Right cardiac atrium (tissue), 5 donors: Measurements from ENCODE around the gene ZNF490. TPM values are rescaled to one million over a fixed set of nuclear protein-coding genes. Genes with fewer than 3 reads are reported as not detected.
"Not testable (repeated sequence)": the region's sequence is repeated elsewhere in the genome, so short reads cannot be mapped to it uniquely, and the experiment has no call there.

Experiments
- ATAC-seq, 2 donors: fragments of 200-7000 bp; cut with Tn5 transposase; one replicate each; pipeline versions ENCODE4 v1.8.0 to v1.9.1; 2020; ENCODE audit warnings: moderate library complexity in 2 of 2, mild to moderate bottlenecking in 1 of 2
- DNase-seq, 3 donors: peaks; one replicate each; pipeline ENCODE4 v3.0.0-alpha.2; 2020
- H3K27ac ChIP-seq: one replicate; pipeline ENCODE4 v1.5.1; 2013; ENCODE audit warnings: mild to moderate bottlenecking, low read length, control low read depth, moderate library complexity
- H3K27me3 ChIP-seq: one replicate; pipeline ENCODE4 v1.6.1; 2013; ENCODE audit not compliant: control insufficient read depth, insufficient read depth
- H3K4me1 ChIP-seq: one replicate; pipeline ENCODE4 v1.6.1; 2013; ENCODE audit warnings: low read length; ENCODE audit not compliant: control insufficient read depth, insufficient read depth
- H3K4me3 ChIP-seq: one replicate; pipeline ENCODE4 v1.5.1; 2013; ENCODE audit warnings: low read length, control low read depth
- H3K9me3 ChIP-seq: one replicate; pipeline ENCODE4 v1.6.1; 2013; ENCODE audit warnings: low read length; ENCODE audit not compliant: control insufficient read depth
- WGBS: extraction: QIAGEN DNeasy Blood & Tissue Kit; methylation state at CpG from one replicate; pipeline ENCODE4 v1.1.7; 2013; 5-methylcytosine and 5-hydroxymethylcytosine counted together
- intact Hi-C, 4 donors: fragments of 100-400 bp; cut with DNase I; formaldehyde crosslinking; loops; one replicate each; pipeline versions ENCODE4 v1.11.0 to v1.14.0; 2022 to 2023
- polyA plus RNA-seq: library from polyadenylated mRNA; stranded (reverse); fragments of 200-250 nt; gene quantifications from one replicate; pipeline ENCODE4 v1.2.3, GENCODE V29; 2013
- total RNA-seq, 4 donors: library from RNA; stranded (reverse); fragmentation: NEBNext Ultra II Directional; extraction: Animal tissue kit (Norgen Biotek cat#: 25700); gene quantifications; one replicate each; pipeline ENCODE4 v1.2.1, GENCODE V29; 2021
- donor health status: healthy with polysubstance abuse.
- donor health status: DM: no; HTN: yes; CAD: no.
- donor health status: DM: no; HTN: no; CAD: no.
- donor health status: DM: no; HTN: yes; CAD: no; lungs with severe emphysema.
- donor health status: DM: yes; HTN: yes; CAD: no.

The ZNF490 gene
- total and polyA plus RNA-seq, 5 donors, result 0.86 to 7.1 (median 5.0) TPM

DNA sequence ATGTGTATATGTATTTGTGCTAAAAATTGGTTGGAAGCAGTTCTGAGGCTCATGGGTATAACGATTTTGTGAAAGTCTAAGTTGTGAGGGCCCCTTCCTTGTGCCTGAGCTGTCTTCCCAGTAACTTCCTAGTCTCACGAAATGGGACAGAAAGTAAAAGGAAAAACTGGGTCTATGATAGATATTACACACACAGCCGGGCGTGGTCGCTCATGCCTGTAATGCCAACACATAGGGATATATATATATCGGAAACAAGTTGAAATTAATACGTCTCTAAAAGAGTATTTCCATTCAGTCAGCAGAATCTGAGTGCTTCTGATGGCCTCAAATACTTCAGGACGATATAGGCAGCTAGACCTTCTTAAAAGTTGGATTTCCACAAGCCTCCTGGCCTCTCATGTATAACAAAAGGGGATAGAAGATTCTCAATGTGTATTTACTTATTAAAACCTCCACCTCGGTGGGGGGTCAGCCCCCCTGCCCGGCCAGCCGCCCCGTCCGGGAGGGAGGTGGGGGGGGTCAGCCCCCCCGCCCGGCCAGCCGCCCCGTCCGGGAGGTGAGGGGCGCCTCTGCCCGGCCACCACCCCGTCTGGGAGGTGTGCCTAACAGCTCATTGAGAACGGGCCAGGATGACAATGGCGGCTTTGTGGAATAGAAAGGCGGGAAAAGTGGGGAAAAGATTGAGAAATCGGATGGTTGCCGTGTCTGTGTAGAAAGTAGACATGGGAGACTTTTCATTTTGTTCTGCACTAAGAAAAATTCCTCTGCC, 10.8 kb upstream of the ZNF490 start:
- H3K4me1 ChIP-seq, H3K9me3 ChIP-seq, H3K27ac ChIP-seq, H3K4me3 ChIP-seq, H3K27me3 ChIP-seq, ATAC-seq, DNase-seq, intact Hi-C loops: not testable (repeated sequence)
- 74% methylated on average over 26 of the region's 26 CpGs for WGBS

DNA sequence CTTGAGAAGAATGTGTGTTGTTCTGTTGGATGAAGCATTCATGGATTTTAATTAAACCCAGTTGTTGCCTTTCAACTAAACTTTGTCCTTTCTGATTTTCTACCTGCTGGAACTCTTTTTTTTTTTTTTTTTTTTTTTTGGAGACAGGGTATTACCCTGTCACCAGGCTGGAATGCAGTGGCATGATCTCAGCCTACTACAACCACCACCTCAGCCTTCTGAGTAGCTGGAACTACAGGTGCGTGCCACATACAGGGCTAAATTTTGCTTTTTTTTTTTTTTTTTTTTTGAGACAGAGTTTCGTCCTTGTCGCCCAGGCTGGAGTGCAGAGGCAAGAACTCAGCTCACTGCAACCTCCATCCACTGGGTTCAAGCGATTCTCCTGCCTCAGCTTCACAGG, 7.0 kb upstream of the ZNF490 start:
- H3K9me3 ChIP-seq, result no peaks in the 10 kb centered on the region
- ATAC-seq (no peak), DNase-seq (no peak)
- no peaks in the 10 kb centered on the region for H3K4me1 ChIP-seq
- WGBS, result 98% methylated on average over 4 of the region's 4 CpGs
- no peaks in the 10 kb centered on the region for H3K27me3 ChIP-seq
- no peak overlapping the region for H3K4me3 ChIP-seq
- intact Hi-C loops, result no loop called here
- H3K27ac ChIP-seq, result no peak overlapping the region

DNA sequence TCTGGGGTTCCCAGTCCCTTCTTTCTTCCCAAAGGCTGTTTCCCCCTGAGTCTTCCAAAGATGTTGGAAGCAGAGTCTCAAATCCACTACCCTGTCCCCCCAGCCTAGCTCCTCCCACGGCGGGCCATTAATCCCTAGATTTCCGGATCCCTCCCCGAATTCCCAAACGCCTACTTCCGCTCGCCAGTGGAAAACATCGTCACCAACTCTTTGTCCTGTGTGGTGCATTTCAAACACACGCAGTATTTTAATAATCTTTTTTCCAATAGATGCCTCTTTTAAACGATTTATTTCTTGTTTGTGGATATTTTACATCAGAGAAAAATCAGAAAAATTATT, 717 bp upstream of the ZNF490 start:
- intact Hi-C loops, result no loop called here
- Histone ChIP-seq H3K4me1 (no peaks in the 10 kb centered on the region), H3K4me3 (peak overlapping the region; percentile 65), H3K27ac (peak overlapping the region; percentile 95), H3K9me3 (no peaks in the 10 kb centered on the region), H3K27me3 (no peaks in the 10 kb centered on the region)
- ATAC-seq (peak; percentile 85 to 88), DNase-seq (peak; percentile 75 to 88 (median 87))
- WGBS, result under 1% methylated on average over 10 of the region's 10 CpGs

DNA sequence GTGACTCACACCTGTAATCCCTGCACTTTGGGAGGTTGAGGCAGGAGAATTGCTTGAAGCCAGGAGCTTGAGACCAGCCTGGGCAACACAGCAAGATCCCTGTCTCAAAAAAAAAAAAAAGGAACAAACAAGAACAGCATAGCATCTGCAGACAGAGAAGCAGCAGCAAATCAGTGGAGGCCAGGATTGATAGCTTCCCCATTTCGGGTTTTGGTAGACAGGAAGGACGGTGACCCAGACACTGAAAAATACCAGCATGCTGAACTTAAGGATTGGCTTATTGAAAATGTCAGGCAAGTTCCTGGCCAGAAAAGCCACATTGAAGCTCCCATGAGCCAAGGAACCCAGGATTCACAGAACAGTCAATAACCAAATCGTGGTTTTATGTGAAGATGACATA, 3.0 kb downstream of the ZNF490 start:
- ATAC-seq, result no peak
- H3K27ac ChIP-seq, result no peak overlapping the region
- 88% methylated on average over 3 of the region's 3 CpGs for WGBS
- H3K9me3 ChIP-seq, result no peaks in the 10 kb centered on the region
- H3K4me3 ChIP-seq, result no peak overlapping the region
- no peak for DNase-seq
- H3K4me1 ChIP-seq, result no peaks in the 10 kb centered on the region
- intact Hi-C loops, result no loop called here
- H3K27me3 ChIP-seq, result no peaks in the 10 kb centered on the region

DNA sequence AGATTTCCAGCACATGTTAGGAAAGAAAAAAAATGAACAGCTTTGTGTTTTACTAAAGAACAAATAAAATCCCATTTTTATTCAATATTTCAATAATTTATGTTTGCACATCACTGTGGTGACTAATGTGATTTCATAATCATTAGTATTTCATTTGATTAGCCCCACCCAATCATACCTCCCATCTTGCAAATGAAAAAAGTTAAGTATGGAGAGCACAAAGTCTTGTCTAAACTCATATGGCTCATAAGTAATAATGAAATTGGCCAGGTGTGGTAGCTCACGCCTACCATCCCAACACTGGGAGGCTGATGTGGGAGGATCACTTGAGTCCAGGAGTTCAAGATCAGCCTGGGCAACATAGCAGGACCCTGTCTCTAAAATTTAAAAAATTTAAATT, 3.8 kb downstream of the ZNF490 start:
- H3K27me3 ChIP-seq, result no peaks in the 10 kb centered on the region
- no peaks in the 10 kb centered on the region for H3K9me3 ChIP-seq
- WGBS, result 97% methylated on average over 1 of the region's 1 CpG
- intact Hi-C loops, result no loop called here
- no peak overlapping the region for H3K27ac ChIP-seq
- H3K4me1 ChIP-seq, result no peaks in the 10 kb centered on the region
- ATAC-seq, result no peak
- DNase-seq, result no peak
- H3K4me3 ChIP-seq, result no peak overlapping the region

DNA sequence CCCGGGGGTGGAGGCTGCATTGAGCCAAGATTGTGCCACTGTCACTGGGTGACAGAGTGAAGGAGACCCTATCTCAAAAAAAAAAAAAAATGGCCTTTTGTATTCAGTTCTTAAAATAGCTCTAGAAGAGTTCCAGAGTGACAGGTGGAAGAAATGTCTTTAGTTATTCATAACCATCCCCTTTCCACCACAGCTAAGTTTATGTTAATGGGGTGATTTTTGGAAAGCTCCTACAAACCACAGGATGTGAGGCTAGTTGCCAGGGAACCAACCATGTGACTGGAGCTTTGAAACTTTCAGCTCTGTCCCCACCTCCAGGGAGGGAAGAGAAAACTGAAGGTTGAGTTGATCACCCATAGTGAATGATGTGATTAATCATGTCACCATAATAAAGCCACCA, 6.9 kb downstream of the ZNF490 start:
- Histone ChIP-seq H3K27me3 (no peaks in the 10 kb centered on the region), H3K4me1 (no peaks in the 10 kb centered on the region), H3K9me3 (no peaks in the 10 kb centered on the region), H3K4me3 (no peak overlapping the region), H3K27ac (no peak overlapping the region)
- no peak for DNase-seq
- 81% methylated on average over 1 of the region's 1 CpG for WGBS
- ATAC-seq, result no peak
- intact Hi-C loops, result no loop called here

DNA sequence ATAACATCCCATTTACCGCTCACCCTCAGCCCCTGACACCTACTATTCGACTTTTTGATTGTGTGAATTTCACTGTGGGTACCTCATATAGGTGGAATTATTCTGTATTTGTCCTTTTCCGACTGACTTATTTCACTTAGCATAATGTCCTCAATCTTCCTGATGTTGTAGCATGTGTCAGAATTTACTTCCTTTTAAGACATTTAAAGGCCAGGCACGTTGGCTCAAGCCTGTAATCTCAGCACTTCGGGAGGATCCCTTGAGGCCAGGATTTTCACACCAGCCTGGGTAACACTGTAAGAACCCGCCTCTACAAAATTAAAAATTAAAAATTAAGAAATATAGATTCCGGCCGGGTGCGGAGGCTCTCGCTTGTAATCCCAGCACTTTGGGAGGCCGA, 13.0 kb downstream of the ZNF490 start:
- no peaks in the 10 kb centered on the region for H3K4me1 ChIP-seq
- ATAC-seq (no peak), DNase-seq (no peak)
- no peak overlapping the region for H3K4me3 ChIP-seq
- intact Hi-C loops, result no loop called here
- H3K9me3 ChIP-seq, result no peaks in the 10 kb centered on the region
- WGBS, result 85% methylated on average over 11 of the region's 11 CpGs
- H3K27ac ChIP-seq, result no peak overlapping the region
- H3K27me3 ChIP-seq, result no peaks in the 10 kb centered on the region

DNA sequence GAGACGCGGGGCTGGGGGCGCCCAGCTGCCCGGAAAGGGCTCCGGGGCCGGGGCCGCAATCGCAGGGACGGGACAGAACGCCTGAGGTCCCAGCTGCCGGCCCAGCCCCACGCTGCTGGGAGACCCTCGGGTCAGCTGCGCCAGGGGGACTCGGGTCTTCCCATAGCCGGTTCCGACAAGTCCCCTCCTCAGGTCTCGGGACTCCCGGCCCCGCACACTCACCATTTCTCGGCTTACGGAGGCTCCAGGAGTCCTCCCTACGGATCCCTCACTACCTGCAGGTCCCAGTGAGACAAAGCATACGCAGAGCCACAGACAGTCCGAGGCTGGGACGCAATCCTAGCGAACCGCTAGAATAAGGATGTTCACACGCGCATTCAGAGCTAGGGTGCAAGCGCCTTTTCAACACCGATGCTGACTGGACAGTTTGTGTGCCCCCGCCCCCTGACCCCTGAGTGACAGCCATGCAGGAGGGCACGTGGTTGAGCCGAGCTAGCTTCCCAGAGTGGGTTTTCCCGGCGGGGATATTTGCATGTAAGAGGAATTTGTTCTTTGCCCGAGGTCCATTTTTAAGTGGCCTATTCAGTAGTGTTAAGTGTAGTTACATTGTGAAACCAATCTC, 13.6 kb downstream of the ZNF490 start:
- H3K4me3 ChIP-seq, result no peak overlapping the region
- peak; percentile 49 to 54 for ATAC-seq
- WGBS, result 59% methylated on average over 38 of the region's 38 CpGs

DNA sequence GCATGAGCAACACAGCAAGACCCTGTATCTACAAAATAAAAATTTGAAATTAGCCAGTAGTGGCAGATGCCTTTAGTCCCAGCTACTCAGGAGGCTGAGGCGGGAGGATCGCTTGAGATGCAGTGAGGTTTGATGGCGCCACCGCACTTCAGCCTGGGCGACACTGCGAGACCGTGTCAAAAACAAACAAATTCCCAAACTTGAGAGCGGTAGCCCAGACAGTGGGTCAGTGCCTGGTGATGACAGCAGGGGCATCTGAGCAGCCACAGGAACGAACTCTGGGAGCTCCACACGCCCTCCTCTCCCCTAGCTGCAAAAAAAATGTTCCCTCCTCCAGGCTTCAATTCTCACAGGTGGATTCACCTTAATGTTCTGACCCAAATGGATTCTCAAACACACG, 14.1 kb downstream of the ZNF490 start:
- WGBS, result 87% methylated on average over 11 of the region's 11 CpGs
- H3K27ac ChIP-seq, result no peak overlapping the region
- no peaks in the 10 kb centered on the region for H3K9me3 ChIP-seq
- intact Hi-C loops, result no loop called here
- H3K4me3 ChIP-seq, result no peak overlapping the region
- DNase-seq, result no peak
- no peaks in the 10 kb centered on the region for H3K27me3 ChIP-seq
- H3K4me1 ChIP-seq, result no peaks in the 10 kb centered on the region
- ATAC-seq, result no peak

More for the DNA sequence above, 13.6 kb downstream of the ZNF490 start:
- Histone ChIP-seq H3K27me3 (no peaks in the 10 kb centered on the region), H3K4me1 (no peaks in the 10 kb centered on the region), H3K9me3 (no peaks in the 10 kb centered on the region), H3K27ac (no peak overlapping the region)
- DNase-seq, result peak in 1 of 3 donors; percentile 53
- intact Hi-C loops, result no loop called here

DNA sequence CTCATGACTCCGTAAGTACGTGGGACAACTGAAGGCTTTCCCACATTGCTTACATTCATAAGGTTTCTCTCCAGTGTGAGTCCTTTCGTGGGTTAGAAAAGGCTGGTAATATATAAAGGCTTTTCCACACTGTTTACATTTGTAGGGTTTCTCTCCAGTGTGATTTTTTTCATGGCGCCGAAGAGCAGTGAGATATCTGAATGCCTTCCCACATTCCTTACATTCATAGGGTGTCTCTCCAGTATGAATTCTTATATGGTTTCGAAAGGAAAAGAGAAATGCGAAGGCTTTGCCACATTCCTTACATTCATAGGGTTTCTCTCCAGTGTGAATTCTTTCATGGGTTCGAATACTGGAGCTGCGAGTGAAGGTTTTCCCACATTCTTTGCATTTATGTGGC, 29.5 kb downstream of the ZNF490 start:
- Histone ChIP-seq H3K27me3 (no peaks in the 10 kb centered on the region), H3K4me1 (no peaks in the 10 kb centered on the region), H3K4me3 (no peak overlapping the region), H3K27ac (no peak overlapping the region), H3K9me3 (peaks cover 4% of the 10 kb centered on the region)
- intact Hi-C loops, result no loop called here
- DNase-seq (no peak), ATAC-seq (no peak)
- 96% methylated on average over 9 of the region's 9 CpGs for WGBS

DNA sequence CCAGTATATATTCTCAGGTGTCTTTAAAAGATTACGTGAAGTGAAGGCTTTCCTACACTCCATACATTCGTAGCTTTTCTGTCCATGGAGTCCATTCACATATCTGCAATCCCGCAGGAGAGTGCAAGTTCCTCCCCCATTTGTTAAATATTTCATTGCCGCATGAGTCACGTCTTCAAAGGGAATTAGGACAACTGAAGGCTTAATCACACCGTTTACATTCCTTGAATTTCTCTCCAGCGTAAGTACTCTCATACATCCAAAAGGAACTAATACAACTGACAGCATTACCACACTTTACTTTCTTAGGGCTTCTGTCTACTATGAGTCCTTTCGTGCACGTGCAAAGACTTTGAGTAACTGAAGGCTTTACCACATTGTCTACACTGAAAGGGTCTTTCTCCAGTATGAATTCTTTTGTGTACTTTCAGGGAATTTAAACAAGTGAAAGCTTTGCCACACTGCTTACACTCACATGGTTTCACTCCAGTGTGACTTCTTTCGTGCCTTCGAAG, 30.4 kb downstream of the ZNF490 start:
- intact Hi-C loops, result no loop called here
- Histone ChIP-seq H3K4me1 (no peaks in the 10 kb centered on the region), H3K27ac (no peak overlapping the region), H3K27me3 (no peaks in the 10 kb centered on the region), H3K4me3 (no peak overlapping the region), H3K9me3 (peaks cover 4% of the 10 kb centered on the region)
- ATAC-seq (no peak), DNase-seq (no peak)
- 94% methylated on average over 11 of the region's 11 CpGs for WGBS
